ENCODE data around the gene NKTR.

GRCh38 chr3:42652251-42652610 is 51.7 kb downstream of the NKTR start:
- no peak for TF ChIP-seq EZH2phosphoT487 (IDR thresholded peaks at IDR 0.05; ENCODE audit: borderline replicate concordance, low read depth, low read length)
- TF ChIP-seq CTCF (conservative IDR thresholded peaks at IDR 0.05; ENCODE audit: low read length): no peak
